Thyroid gland (tissue), 4 donors: ENCODE measurements around the gene CUEDC2.

Experiments
- CTCF ChIP-seq, 6 experiments: fragments of 200-600 bp in 3 of 6; fragments of 450-650 bp in 3 of 6; sonication (generic) in 3 of 6; IDR thresholded peaks; one replicate each; pipeline ENCODE4 v1.5.1; 2016 to 2019; ENCODE audit warnings: antibody characterized with exemption in 6 of 6, mild to moderate bottlenecking in 2 of 6, inconsistent platforms in 1 of 6, moderate library complexity in 1 of 6
- POLR2A ChIP-seq, 2 donors: fragments of 450-650 bp; IDR thresholded peaks; one replicate each; pipeline ENCODE4 v1.6.1; 2017; ENCODE audit warnings: antibody characterized with exemption in 2 of 2, mild to moderate bottlenecking in 2 of 2, moderate library complexity in 1 of 2

GRCh38 chr10:102435529-102436233 is 3.3 kb upstream of the CUEDC2 start:
- no peak for TF ChIP-seq CTCF (IDR thresholded peaks at IDR 0.05)
- TF ChIP-seq POLR2A (IDR thresholded peaks at IDR 0.05), result no peak
